ENCODE data around the gene TPH1. TPM values are rescaled to one million over a fixed set of nuclear protein-coding genes. Genes with fewer than 3 reads are reported as not detected.

Gene TPH1
- total and polyA plus RNA-seq, 5 experiments from 2014 or later: 0.05 to 0.74 (median 0.52) TPM; not detected in 2

Other genes with a start within 250 kb of the TPH1 start
- gene SERGEF, start 33.2 kb downstream of the TPH1 start, total RNA-seq: 10 to 100 TPM; 46.5 to 54.5 TPM
- gene SERGEF, start 33.2 kb downstream of the TPH1 start, polyA plus RNA-seq: 10 to 100 TPM; 61.8 to 70.3 (median 69.3) TPM
- 10 to 100 TPM; 18.7 to 20.3 TPM for gene SAAL1, start 59.8 kb upstream of the TPH1 start, total RNA-seq
- 10 to 100 TPM in 2 of 3 donors, 1 to 10 TPM in 1; 8.1 to 14.4 (median 13.1) TPM for gene SAAL1, start 59.8 kb upstream of the TPH1 start, polyA plus RNA-seq
- not detected for gene MRGPRX3, start 86.3 kb upstream of the TPH1 start, total RNA-seq
- not detected for gene MRGPRX3, start 86.3 kb upstream of the TPH1 start, polyA plus RNA-seq
- not detected for gene MRGPRX4, start 126.6 kb upstream of the TPH1 start, total RNA-seq
- not detected for gene MRGPRX4, start 126.6 kb upstream of the TPH1 start, polyA plus RNA-seq
- gene SAA4, start 190.5 kb upstream of the TPH1 start, total RNA-seq: not detected
- gene SAA4, start 190.5 kb upstream of the TPH1 start, polyA plus RNA-seq: not detected
- gene SAA2, start 202.4 kb upstream of the TPH1 start, total RNA-seq: not detected
- not detected for gene SAA2, start 202.4 kb upstream of the TPH1 start, polyA plus RNA-seq
- gene SAA1, start 220.0 kb upstream of the TPH1 start, total RNA-seq: not detected
- not detected for gene SAA1, start 220.0 kb upstream of the TPH1 start, polyA plus RNA-seq